Astrocyte (in vitro differentiated cells and primary cell): Measurements from ENCODE around the gene VSTM5. TPM values are rescaled to one million over a fixed set of nuclear protein-coding genes. Genes with fewer than 3 reads are reported as not detected.
A peak's percentile ranks its signal among the peaks of the same experiment; 100 is the strongest.

ENCODE experiments used
- DNase-seq: peaks from one replicate; pipeline ENCODE4 v3.0.0-alpha.2; 2010; ENCODE audit warnings: low read depth
- FAIRE-seq: peaks from 2 replicates; lab custom pipeline; 2011; peaks lifted over from hg19 to GRCh38; lab: Jason Lieb, UNC
- H2AFZ ChIP-seq: 2 replicates; pipeline ENCODE4 v1.6.0; 2012; ENCODE audit warnings: low read depth, low read length, inconsistent platforms
- H3K27ac ChIP-seq: 2 replicates; pipeline ENCODE4 v1.5.1; 2011; ENCODE audit warnings: low read depth, low read length, inconsistent platforms
- H3K27me3 ChIP-seq: 2 replicates; pipeline ENCODE4 v1.6.0; 2011; ENCODE audit warnings: low read length, inconsistent platforms; ENCODE audit not compliant: insufficient read depth
- H3K36me3 ChIP-seq: 2 replicates; pipeline ENCODE4 v1.5.1; 2011; ENCODE audit warnings: low read length, inconsistent platforms; ENCODE audit not compliant: insufficient read depth
- H3K4me1 ChIP-seq: 2 replicates; pipeline ENCODE4 v1.5.1; 2011; ENCODE audit warnings: low read length, inconsistent platforms; ENCODE audit not compliant: insufficient read depth
- H3K4me2 ChIP-seq: 2 replicates; pipeline ENCODE4 v1.6.0; 2012; ENCODE audit warnings: low read length, inconsistent platforms
- H3K4me3 ChIP-seq: 2 replicates; pipeline ENCODE4 v1.5.1; 2011; ENCODE audit warnings: low read depth, mild to moderate bottlenecking, low read length, inconsistent platforms; ENCODE audit not compliant: insufficient read depth
- H3K79me2 ChIP-seq: 2 replicates; pipeline ENCODE4 v1.6.0; 2012; ENCODE audit warnings: mild to moderate bottlenecking, low read length, inconsistent platforms; ENCODE audit not compliant: insufficient read depth
- H3K9ac ChIP-seq: 2 replicates; pipeline ENCODE4 v1.6.0; 2012; ENCODE audit warnings: mild to moderate bottlenecking, low read length, inconsistent platforms
- H3K9me3 ChIP-seq: 2 replicates; pipeline ENCODE4 v1.5.1; 2012; ENCODE audit warnings: low read depth, mild to moderate bottlenecking, low read length, inconsistent platforms; ENCODE audit not compliant: insufficient read depth
- H4K20me1 ChIP-seq: 2 replicates; pipeline ENCODE4 v1.6.0; 2012; ENCODE audit warnings: low read length, inconsistent platforms; ENCODE audit not compliant: insufficient read depth
- H3K27ac Mint-ChIP-seq: one replicate; pipeline ENCODE4 v1.8.0; 2021; ENCODE audit warnings: mild to moderate bottlenecking, mixed read lengths; ENCODE audit not compliant: unreplicated experiment
- H3K27me3 Mint-ChIP-seq: one replicate; pipeline ENCODE4 v1.8.0; 2021; ENCODE audit warnings: low read depth, mixed read lengths; ENCODE audit not compliant: unreplicated experiment
- H3K36me3 Mint-ChIP-seq: one replicate; pipeline ENCODE4 v1.8.0; 2021; ENCODE audit warnings: low read depth, mixed read lengths; ENCODE audit not compliant: unreplicated experiment
- H3K4me1 Mint-ChIP-seq: one replicate; pipeline ENCODE4 v1.8.0; 2021; ENCODE audit warnings: low read depth, mixed read lengths; ENCODE audit not compliant: unreplicated experiment
- H3K4me3 Mint-ChIP-seq: one replicate; pipeline ENCODE4 v1.8.0; 2021; ENCODE audit warnings: mild to moderate bottlenecking, moderate library complexity, mixed read lengths; ENCODE audit not compliant: unreplicated experiment
- H3K9me3 Mint-ChIP-seq: one replicate; pipeline ENCODE4 v1.8.0; 2021; ENCODE audit warnings: mild to moderate bottlenecking, mixed read lengths; ENCODE audit not compliant: unreplicated experiment
- EZH2 ChIP-seq: IDR thresholded peaks from 2 replicates; pipeline ENCODE4 v1.6.1; 2012; ENCODE audit warnings: mild to moderate bottlenecking, low read length, inconsistent platforms; ENCODE audit not compliant: insufficient read depth
- total RNA-seq: library from RNA; stranded (reverse); gene quantifications from 2 replicates; pipeline ENCODE4 v1.2.1, GENCODE V29; 2021
- TF ChIP-seq, protein P1 (sequence below): IDR thresholded peaks from 2 replicates; pipeline ENCODE4 v1.5.1; 2011; ENCODE audit warnings: low read depth, mild to moderate bottlenecking, inconsistent platforms, low read length, moderate library complexity; ENCODE audit not compliant: insufficient read depth

VSTM5 gene
- total RNA-seq, 1 donor from 2014 or later, result 0.45 TPM

DNA sequence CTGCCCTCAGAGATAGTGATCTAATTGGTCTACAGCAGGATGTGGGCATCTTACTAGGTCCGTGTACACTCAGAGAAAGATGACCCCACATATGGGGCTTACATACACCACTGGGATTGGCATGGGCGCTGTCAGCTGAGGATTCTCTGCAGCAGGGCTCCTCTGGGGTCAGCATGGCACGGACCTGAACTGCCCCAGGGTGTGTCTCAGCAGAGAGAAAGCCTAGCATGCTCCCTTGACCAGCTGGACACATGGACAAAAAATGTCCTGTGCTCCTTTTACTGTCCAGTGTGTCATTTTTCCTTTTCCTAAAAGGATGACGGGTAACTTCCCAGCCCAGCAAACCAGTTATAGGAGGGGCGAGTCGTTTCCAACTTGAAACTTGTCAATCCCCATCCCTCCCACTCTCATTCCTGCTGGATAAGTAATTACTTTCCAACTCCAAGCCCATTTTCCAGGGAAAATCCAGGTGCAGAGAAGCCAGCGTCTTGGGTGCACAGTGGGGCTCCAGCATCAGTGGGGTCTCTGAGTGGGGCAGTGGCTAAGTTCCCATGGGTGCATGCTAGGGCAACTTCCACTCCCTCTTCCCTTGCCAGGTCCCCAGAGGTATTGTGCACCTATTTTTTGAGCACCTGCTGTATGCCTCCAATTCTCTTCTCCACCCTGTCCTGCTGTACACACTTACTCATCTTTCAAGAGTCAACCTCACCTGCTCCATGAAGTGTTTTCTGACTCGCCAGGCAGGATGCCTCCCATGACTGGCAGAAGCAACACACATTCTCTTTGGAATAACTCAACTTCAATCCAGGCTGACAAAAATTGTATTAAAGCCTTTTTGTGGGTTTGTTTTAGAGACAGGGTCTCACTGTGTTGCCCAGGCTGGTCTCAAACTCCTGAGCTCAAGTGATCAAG, 5.0 kb downstream of the VSTM5 start:
- Histone ChIP-seq H3K4me2 (no peak overlapping the region), H4K20me1 (no peaks in the 10 kb centered on the region), H3K27ac (no peak overlapping the region), H3K4me3 (no peak overlapping the region), H3K36me3 (no peaks in the 10 kb centered on the region), H2AFZ (no peak overlapping the region), H3K4me1 (peaks cover 15% of the 10 kb centered on the region), H3K9me3 (no peaks in the 10 kb centered on the region), H3K27me3 (no peaks in the 10 kb centered on the region), H3K9ac (no peak overlapping the region), H3K79me2 (no peaks in the 10 kb centered on the region)
- no peaks in the 10 kb centered on the region for H3K36me3 Mint-ChIP-seq
- peaks cover 2% of the 10 kb centered on the region for H3K9me3 Mint-ChIP-seq
- peaks cover 8% of the 10 kb centered on the region for H3K27me3 Mint-ChIP-seq
- no peak overlapping the region for H3K27ac Mint-ChIP-seq
- peaks cover 26% of the 10 kb centered on the region for H3K4me1 Mint-ChIP-seq
- H3K4me3 Mint-ChIP-seq, result no peak overlapping the region
- TF ChIP-seq, protein P1, sequence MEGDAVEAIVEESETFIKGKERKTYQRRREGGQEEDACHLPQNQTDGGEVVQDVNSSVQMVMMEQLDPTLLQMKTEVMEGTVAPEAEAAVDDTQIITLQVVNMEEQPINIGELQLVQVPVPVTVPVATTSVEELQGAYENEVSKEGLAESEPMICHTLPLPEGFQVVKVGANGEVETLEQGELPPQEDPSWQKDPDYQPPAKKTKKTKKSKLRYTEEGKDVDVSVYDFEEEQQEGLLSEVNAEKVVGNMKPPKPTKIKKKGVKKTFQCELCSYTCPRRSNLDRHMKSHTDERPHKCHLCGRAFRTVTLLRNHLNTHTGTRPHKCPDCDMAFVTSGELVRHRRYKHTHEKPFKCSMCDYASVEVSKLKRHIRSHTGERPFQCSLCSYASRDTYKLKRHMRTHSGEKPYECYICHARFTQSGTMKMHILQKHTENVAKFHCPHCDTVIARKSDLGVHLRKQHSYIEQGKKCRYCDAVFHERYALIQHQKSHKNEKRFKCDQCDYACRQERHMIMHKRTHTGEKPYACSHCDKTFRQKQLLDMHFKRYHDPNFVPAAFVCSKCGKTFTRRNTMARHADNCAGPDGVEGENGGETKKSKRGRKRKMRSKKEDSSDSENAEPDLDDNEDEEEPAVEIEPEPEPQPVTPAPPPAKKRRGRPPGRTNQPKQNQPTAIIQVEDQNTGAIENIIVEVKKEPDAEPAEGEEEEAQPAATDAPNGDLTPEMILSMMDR, result no peak
- TF ChIP-seq EZH2, result no peak
- no peak for FAIRE-seq
- peak; percentile 11 for DNase-seq

- peaks cover 2% of the 10 kb centered on the region for H3K9me3 Mint-ChIP-seq
- Histone ChIP-seq H3K27me3 (no peaks in the 10 kb centered on the region), H3K9me3 (no peaks in the 10 kb centered on the region), H3K9ac (no peak overlapping the region), H3K79me2 (no peaks in the 10 kb centered on the region), H3K36me3 (no peaks in the 10 kb centered on the region), H4K20me1 (no peaks in the 10 kb centered on the region), H3K4me3 (no peak overlapping the region), H3K4me1 (peaks cover 12% of the 10 kb centered on the region), H2AFZ (no peak overlapping the region), H3K4me2 (no peak overlapping the region), H3K27ac (no peak overlapping the region)
- FAIRE-seq, result no peak
- no peaks in the 10 kb centered on the region for H3K36me3 Mint-ChIP-seq
- H3K27ac Mint-ChIP-seq, result no peak overlapping the region
- peaks cover 7% of the 10 kb centered on the region for H3K27me3 Mint-ChIP-seq
- H3K4me3 Mint-ChIP-seq, result no peak overlapping the region
- peaks cover 26% of the 10 kb centered on the region for H3K4me1 Mint-ChIP-seq
- no peak for DNase-seq
- no peak for TF ChIP-seq EZH2
- TF ChIP-seq, protein P1, result no peak
These were observed 5.8 kb downstream of the VSTM5 start for GRCh38 chr11:93844568-93844967.

DNA sequence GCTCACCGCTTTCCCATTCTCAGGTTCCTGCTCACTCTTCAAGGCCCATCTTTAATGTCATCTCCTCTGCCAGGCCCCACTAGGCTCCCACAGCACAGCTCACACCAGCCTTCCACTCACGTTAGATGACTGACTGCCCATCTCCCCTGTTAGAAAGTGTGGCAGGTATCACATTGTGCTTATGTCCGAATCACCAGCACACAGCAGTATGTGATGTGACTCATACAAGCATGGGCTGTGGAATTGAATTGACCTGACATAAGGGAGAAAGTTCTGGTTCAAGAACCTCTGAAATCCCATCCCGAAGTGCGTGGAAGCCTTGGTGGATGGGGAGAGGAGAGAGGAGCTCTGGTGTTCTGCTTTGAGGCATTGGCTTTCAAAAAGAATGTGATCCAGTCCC, 6.5 kb downstream of the VSTM5 start:
- DNase-seq, result peak; percentile 16
- H3K9me3 Mint-ChIP-seq, result peaks cover 2% of the 10 kb centered on the region
- Histone ChIP-seq H3K36me3 (no peaks in the 10 kb centered on the region), H3K79me2 (no peaks in the 10 kb centered on the region), H2AFZ (no peak overlapping the region), H3K4me2 (no peak overlapping the region), H3K27ac (no peak overlapping the region), H3K9me3 (no peaks in the 10 kb centered on the region), H3K9ac (no peak overlapping the region), H3K4me3 (no peak overlapping the region), H3K27me3 (no peaks in the 10 kb centered on the region), H3K4me1 (peaks cover 12% of the 10 kb centered on the region), H4K20me1 (no peaks in the 10 kb centered on the region)
- no peak overlapping the region for H3K4me3 Mint-ChIP-seq
- peak overlapping the region; percentile 1 for H3K27ac Mint-ChIP-seq
- H3K36me3 Mint-ChIP-seq, result no peaks in the 10 kb centered on the region
- peaks cover 26% of the 10 kb centered on the region for H3K4me1 Mint-ChIP-seq
- FAIRE-seq, result no peak
- peaks cover 5% of the 10 kb centered on the region for H3K27me3 Mint-ChIP-seq
- no peak for TF ChIP-seq EZH2
- TF ChIP-seq, protein P1, result no peak
